Lower leg skin (tissue), 3 donors: ENCODE measurements around the gene OR4K17.

Experiments used
- CTCF ChIP-seq, 3 donors: fragments of 450-650 bp; IDR thresholded peaks; one replicate each; pipeline ENCODE4 v1.5.1; 2016; ENCODE audit warnings: antibody characterized with exemption in 3 of 3, mild to moderate bottlenecking in 3 of 3, moderate library complexity in 2 of 3
- POLR2A ChIP-seq, 2 donors: fragments of 450-650 bp; IDR thresholded peaks; one replicate each; pipeline ENCODE4 v1.6.1; 2016 to 2017; ENCODE audit warnings: antibody characterized with exemption in 2 of 2, mild to moderate bottlenecking in 1 of 2, moderate library complexity in 1 of 2

- TF ChIP-seq CTCF (IDR thresholded peaks at IDR 0.05) (no peak), POLR2A (IDR thresholded peaks at IDR 0.05) (no peak)
Measured at GRCh38 chr14:20112321-20112720, 1.8 kb downstream of the OR4K17 start.
